RPMI7951 (cell line): ENCODE measurements around the gene TBC1D14. TPM values are rescaled to one million over a fixed set of nuclear protein-coding genes. Genes with fewer than 3 reads are reported as not detected.
"Not testable (repeated sequence)": the region's sequence is repeated elsewhere in the genome, so short reads cannot be mapped to it uniquely, and the experiment has no call there.

ENCODE experiments used
- DNase-seq: peaks from one replicate; pipeline ENCODE4 v3.0.0-alpha.2; 2012; ENCODE audit warnings: low read depth
- total RNA-seq: library from RNA; depleted of rRNA; stranded (reverse); fragments of >200 nt; shearing (Covaris generic); gene quantifications from 2 replicates; pipeline ENCODE4 v1.2.3, GENCODE V29; 2014

TBC1D14 gene
- total RNA-seq, 1 experiment from 2014 or later = 23.3 TPM

DNA sequence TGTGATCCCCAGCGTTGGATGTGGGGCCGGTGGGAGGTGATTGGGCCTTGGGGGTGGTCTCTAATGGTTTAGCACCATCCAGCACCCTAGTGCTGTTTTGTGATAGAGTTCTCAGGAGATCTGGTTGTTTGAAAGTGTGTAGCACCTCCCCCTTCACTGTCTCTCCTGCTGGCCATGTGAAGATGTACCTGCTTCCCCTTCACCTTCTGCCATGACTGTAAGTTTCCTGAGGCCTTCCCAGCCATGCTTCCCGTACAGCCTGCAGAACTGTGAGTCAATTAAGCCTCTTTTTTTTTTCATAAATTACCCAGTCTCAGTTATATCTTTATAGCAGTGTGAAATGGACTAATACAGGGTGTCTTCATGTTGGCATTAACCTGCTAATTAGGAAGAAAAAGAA is 19.3 kb upstream of the TBC1D14 start:
- DNase-seq = no peak

DNA sequence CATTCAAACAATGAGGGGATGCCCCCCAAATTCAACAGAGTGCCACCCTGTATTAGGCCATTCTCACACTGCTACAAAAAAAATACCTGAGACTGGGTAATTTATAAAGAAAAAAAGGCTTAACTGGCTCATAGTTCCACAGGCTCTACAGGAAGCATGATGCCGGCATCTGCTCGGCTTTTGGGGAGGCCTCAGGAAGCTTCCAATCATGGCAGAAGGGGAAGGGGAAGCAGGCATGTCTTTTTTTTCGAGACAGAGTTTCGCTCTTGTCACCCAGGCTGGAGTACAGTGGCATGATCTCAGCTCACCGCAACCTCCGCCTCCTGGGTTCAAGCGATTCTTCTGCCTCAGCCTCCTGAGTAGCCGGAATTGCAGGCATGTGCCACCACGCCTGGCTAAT is 18.7 kb upstream of the TBC1D14 start:
- not testable (repeated sequence) for DNase-seq

DNA sequence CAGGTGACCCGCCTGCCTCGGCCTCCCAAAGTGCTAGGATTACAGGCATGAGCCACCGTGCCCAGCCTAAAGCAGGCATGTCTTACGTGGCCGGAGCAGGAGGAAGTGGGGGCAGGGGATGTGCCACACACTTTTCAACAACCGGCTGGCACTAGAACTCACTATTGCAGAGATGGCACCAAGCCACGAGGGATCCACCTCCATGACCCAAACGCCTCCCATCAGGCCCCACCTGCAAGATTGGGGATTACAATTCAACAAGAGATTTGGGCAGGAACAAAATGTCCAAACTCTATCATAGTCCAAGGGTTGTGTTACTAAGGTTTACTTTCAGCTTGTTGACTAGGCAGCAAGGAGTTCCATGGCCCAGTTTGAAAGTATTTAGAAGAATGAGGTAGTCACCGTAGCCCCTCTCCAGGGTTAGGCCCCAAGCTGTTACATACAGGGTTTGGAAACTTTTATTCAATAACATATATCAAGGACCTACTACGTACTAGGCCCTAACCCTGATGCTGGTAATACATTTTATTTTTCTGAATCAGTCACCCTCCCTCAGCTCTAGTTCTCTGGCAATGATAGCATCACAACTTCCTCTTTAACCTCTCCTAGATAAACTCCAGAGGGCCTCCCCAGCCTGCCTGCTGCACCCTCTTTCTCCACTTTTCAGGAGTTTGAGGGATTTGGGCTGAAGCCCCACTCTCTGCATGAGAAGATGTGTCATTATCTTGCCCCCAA is 18.0 kb upstream of the TBC1D14 start:
- no peak for DNase-seq

DNA sequence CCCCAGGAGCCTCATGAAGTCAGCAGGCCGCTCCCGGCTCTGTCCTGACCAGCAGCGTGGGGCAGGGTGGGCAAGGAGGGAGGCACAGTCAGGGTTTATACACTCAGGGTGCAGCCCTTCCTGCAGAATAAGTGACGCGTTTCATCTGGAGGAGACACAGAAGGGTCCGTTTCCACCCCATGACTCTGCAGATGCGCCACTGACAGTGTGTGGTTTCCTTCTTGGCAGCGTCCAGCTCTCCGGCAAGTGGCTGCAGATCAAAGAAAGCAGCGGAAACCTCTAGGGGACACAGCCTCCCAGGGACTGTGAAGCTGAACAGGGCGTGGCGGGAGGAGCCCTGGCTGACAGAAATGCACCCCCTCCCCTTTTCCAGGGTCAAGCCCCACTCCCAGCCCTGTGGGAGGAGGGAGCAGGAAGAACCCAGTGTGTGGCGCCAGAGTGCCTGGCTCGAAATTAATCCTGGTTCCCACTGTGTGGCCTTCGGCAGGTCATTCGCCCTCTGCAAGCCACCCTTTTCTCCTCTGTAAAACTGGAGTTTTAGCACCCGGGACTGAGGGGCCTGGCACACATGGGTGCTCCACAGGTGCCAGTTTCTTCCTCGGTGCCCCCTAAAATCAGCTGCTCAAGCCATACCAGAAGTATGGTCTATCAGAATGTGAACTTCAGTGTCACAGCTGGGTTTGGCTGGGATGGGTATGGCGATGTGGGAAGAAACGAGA is 17.3 kb upstream of the TBC1D14 start:
- peak; percentile 96 for DNase-seq

DNA sequence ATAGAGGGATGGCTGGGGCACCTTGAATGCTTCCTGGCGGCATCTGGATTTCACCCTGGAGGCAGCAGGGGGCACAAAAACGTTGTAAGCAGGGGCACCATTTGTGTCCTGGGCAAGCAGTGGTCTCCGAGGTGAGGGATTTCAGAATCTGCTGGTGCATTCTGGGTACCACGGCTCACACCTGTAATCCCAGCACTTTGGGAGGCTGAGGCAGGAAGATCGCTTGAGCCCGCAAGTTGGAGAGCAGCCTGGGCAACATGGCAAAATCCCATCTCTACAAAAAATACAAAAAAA is 16.8 kb upstream of the TBC1D14 start:
- no peak for DNase-seq

DNA sequence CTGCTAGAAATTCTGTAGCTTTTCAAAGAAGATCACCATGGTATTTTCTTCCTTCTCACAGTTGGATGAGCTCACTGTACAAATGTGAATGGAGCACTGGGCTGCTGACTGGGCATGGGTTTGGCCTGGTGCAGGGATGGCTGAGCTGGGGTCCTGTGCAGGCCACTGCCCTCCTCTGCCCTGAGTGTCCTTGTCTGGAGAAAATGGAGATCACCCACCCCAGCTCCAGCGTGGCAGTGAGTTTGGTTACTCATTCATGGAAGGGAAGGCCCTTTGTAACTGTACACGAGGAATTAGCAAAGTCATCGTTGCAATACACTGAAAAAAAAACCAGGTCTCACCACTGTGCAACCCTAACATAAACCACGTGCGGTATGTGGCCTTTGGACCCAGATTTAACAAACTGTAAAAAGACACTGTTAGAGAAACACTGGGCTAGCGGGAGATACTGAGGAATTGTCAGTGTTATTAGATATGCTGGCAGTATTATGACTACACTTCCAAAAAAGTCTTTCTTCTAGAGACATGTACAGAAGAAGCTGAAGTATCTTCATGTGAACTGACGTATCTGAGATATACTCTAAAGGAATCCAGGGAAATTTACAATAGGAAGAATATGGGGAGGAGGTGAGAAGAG is 16.1 kb upstream of the TBC1D14 start:
- peak; percentile 42 for DNase-seq

GRCh38 chr4:6894086-6894478 is 15.5 kb upstream of the TBC1D14 start:
- DNase-seq = no peak

DNA sequence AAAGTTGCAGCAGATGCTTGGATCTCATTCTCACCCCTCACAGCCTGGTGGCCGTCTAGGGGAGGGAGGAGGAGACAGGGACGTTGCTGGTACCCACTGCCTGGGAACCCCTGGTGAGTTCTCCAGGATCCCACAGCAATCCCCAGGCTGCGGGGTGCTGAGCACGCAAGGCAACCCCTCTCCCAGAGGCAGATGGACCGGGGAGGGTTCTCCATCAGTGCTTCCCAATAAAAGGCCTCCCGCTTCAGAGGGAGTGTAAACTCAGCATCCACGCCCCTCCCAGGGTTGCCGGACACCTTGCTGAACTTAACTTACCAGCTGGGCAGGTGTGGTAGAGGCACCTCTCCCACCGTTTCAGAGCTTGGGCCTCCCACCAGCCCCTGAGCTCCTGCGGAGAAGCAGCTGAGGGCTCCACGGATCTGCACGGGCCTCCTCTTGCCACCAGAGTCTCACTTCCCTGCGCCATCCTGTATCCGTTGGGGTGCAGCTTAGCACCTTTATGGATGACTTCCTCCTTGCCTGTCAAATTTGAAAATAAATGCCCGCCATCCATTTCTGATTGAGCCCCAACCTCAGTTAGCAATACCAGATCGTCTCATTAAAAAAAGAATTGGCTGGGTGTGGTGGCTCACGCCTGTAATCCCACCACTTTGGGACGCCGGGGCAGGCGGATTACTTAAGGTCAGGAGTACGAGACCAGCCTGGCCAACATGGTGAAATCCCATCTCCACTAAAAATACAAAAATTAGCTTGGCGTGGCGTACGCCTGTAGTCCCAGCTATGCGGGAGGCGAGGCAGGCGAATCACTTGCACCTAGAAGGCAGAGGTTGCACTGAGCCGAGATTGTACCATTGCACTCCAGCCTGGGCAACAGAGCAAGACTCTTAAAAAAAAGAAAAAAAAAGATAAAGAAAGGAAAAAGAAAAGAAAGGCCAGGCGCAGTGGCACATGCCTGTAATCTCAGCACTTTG is 14.8 kb upstream of the TBC1D14 start:
- no peak for DNase-seq

DNA sequence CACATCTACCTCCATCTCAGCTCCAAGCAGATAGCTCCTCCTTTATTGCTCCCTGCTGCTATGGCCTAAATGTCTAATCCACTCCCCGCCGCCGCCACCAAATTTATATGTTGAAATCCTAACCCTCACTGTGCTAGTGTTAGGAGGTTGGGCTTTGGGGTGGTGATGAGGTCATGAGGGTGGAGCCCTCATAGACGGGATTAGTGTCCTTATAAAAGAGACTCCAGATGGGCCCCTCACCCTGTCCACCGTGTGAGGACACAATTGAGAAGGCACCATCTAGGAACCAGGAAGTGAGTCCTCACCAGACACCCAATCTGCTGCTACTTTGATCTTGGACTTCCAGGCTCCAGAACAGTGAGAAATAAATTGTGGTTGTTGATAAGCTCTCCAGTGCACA is 13.6 kb upstream of the TBC1D14 start:
- DNase-seq = no peak

DNA sequence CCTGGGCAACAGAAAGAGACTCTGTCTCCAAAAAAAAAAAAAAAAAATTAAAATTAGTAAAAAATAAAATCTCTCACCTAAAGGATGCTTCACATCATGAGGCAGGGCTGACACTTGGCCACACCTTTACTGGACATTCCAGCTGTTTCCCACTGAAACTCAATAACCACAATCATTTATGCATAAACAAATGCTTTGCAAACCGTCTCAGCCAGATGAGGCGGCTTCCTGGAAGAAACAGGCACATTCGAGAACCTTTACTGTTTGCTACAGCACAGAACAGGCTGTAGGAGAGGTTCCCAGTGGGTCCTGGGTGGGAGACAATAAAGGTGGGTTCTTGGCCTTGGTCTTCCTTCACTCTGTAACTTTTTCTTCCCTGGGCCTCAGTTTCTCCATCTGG is 10.9 kb upstream of the TBC1D14 start:
- DNase-seq = no peak

DNA sequence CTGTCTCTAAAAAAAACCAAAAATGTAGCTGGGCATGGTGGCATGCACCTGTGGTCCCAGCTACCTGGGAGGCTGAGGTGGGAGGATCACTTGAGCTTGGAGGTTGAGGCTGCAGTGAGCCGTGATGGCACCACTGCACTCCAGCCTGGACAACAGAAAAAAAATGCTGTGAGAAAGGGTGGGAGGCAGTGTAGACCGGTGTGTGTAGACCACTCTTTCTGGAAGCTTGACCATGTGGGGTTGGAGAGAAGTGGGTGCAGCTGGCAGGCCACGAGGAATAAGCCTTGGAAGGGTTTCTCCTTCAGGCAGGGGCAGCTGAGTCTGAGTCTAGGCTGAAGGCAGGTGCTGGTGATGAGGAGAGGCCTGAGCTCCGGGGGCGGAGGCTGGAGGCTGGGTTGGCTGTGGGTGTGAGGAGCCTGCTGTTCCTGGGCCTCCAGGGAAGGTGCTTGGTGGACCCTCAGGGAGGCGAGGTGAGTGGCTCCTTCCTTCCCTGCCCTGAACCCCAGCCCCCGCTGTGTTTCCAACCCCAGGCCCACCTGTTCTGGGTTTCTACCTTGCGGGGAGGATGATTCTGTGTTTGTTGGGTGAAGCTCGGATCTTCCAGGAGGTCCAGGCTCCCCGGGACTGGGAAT is 9.3 kb upstream of the TBC1D14 start:
- no peak for DNase-seq

- no peak for DNase-seq
These were observed 8.7 kb upstream of the TBC1D14 start for GRCh38 chr4:6900956-6901355.

- DNase-seq = no peak
These were observed 7.8 kb upstream of the TBC1D14 start for GRCh38 chr4:6901669-6902317.

GRCh38 chr4:6902318-6903042 is 7.1 kb upstream of the TBC1D14 start:
- no peak for DNase-seq

DNA sequence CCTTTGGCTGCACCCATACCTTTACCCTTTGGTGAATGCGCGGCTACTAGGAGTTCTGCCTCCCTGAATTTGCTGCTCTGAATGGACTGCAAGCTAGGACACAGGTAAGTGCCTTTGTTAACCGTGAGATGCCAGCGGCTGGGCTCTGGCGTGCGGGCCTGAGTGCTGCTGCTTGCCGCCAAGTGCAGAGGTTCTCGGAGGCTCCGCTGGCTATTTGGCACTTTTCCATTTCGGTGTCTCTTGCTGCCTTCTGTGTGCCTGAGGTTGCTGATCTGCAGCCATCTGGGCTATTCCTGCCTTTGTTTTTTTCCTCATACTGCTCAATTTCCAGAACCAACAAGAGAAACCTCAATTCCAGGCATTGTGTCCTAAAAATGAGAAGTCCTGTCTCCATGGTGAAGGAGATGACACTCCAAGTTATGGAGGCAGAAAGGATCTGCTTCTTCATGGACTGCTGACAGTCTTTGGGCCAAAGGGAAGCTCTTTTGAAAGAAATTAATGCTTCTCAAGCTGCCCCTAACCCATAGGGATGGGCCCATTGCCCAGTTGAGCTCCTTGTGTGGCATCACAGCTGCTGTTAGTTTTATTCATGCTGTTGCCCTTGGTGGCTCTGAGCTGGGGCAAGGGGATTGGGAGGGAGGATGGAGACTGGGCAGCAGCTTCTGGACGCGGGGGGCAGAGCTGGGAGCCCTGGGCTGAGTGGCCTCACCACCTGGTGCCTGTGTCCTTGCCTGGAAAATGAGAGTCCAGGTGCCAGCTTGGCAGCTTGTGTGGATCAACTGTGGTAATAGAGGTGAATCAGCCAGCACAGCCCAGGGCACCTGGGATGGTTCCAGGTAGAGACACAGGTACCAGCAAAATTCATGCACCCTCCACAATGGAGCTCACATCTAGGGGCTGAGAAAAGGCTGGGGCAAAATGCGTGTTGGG is 3.8 kb upstream of the TBC1D14 start:
- no peak for DNase-seq

GRCh38 chr4:6906486-6906885 is 3.1 kb upstream of the TBC1D14 start:
- DNase-seq = not testable (repeated sequence)

DNA sequence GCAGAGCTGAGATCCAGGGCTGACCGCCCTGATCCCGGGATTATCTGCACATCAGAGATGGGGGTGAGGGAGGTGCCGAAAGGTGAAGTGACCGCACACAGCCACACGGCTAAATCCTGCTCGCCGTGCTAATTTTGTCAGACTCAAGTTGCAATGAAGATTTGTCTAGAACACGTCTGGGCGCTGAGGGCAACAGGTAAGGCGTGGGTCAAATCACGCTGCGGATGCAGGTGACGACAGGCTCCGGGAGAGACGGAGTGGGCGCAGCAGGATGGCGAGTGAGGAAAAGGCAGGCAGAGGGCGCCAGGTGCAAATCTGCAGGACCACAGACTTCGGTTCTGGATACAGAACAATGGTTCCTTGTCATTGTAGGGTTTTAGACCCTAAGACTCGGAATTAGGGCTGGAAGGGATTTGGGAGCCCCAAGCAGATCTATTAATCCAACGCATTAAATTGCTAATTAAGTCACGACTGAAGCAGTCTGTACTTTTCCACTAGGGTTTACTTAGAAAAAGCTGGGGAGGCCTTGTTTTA is 1.9 kb upstream of the TBC1D14 start:
- no peak for DNase-seq

GRCh38 chr4:6908432-6909112 is 1.1 kb upstream of the TBC1D14 start:
- DNase-seq = peak; percentile 77
